NCI-H1694 treated with DMSO at 0.1 percent for 48 hours (cell line): ENCODE results near the gene PGA4.
"Not testable (repeated sequence)": the region's sequence is repeated elsewhere in the genome, so short reads cannot be mapped to it uniquely, and the experiment has no call there.

Source experiments
- DNase-seq: peaks from one replicate; lab custom pipeline; 2025; lab: John Stamatoyannopoulos, UW

Gene PGA4

GRCh38 chr11:61204502-61205059 is 17.6 kb upstream of the PGA4 start:
- DNase-seq, result not testable (repeated sequence)

GRCh38 chr11:61207636-61208310 is 14.4 kb upstream of the PGA4 start:
- DNase-seq, result not testable (repeated sequence)

- DNase-seq, result not testable (repeated sequence)
Measured at GRCh38 chr11:61210629-61211028, 11.5 kb upstream of the PGA4 start.

GRCh38 chr11:61211327-61211952 is 10.7 kb upstream of the PGA4 start:
- DNase-seq, result not testable (repeated sequence)

GRCh38 chr11:61212202-61212601 is 9.9 kb upstream of the PGA4 start:
- not testable (repeated sequence) for DNase-seq

- not testable (repeated sequence) for DNase-seq
Measured at GRCh38 chr11:61213711-61214324, 8.3 kb upstream of the PGA4 start.

- DNase-seq, result not testable (repeated sequence)
Measured at GRCh38 chr11:61218306-61218705, 3.8 kb upstream of the PGA4 start.

GRCh38 chr11:61219016-61219415 is 3.1 kb upstream of the PGA4 start:
- DNase-seq, result not testable (repeated sequence)

- DNase-seq, result not testable (repeated sequence)
Measured at GRCh38 chr11:61222692-61223091, 545 bp downstream of the PGA4 start.

GRCh38 chr11:61226457-61227137 is 4.5 kb downstream of the PGA4 start:
- not testable (repeated sequence) for DNase-seq

- DNase-seq, result not testable (repeated sequence)
Measured at GRCh38 chr11:61229458-61229857, 7.3 kb downstream of the PGA4 start.

- not testable (repeated sequence) for DNase-seq
Measured at GRCh38 chr11:61231033-61231432, 8.9 kb downstream of the PGA4 start.

GRCh38 chr11:61231585-61231984 is 9.4 kb downstream of the PGA4 start:
- not testable (repeated sequence) for DNase-seq

- not testable (repeated sequence) for DNase-seq
Measured at GRCh38 chr11:61232548-61233145, 10.5 kb downstream of the PGA4 start.

- not testable (repeated sequence) for DNase-seq
Measured at GRCh38 chr11:61237130-61237529, 15.0 kb downstream of the PGA4 start.

GRCh38 chr11:61240288-61240687 is 18.1 kb downstream of the PGA4 start:
- DNase-seq, result not testable (repeated sequence)

GRCh38 chr11:61240875-61241274 is 18.7 kb downstream of the PGA4 start, which contains the start of gene PGA5:
PGA5 (plus strand) TSS chr11:61241175; CDS start chr11:61241227, 52 bp downstream.
- DNase-seq, result not testable (repeated sequence)

GRCh38 chr11:61241526-61241925 is 19.4 kb downstream of the PGA4 start:
- not testable (repeated sequence) for DNase-seq

GRCh38 chr11:61245284-61245964 is 23.3 kb downstream of the PGA4 start:
- DNase-seq, result not testable (repeated sequence)

GRCh38 chr11:61248071-61248470 is 25.9 kb downstream of the PGA4 start:
- not testable (repeated sequence) for DNase-seq

- DNase-seq, result not testable (repeated sequence)
Measured at GRCh38 chr11:61249201-61249600, 27.1 kb downstream of the PGA4 start.
